ENCODE results near the gene NAP1L1.

DNA sequence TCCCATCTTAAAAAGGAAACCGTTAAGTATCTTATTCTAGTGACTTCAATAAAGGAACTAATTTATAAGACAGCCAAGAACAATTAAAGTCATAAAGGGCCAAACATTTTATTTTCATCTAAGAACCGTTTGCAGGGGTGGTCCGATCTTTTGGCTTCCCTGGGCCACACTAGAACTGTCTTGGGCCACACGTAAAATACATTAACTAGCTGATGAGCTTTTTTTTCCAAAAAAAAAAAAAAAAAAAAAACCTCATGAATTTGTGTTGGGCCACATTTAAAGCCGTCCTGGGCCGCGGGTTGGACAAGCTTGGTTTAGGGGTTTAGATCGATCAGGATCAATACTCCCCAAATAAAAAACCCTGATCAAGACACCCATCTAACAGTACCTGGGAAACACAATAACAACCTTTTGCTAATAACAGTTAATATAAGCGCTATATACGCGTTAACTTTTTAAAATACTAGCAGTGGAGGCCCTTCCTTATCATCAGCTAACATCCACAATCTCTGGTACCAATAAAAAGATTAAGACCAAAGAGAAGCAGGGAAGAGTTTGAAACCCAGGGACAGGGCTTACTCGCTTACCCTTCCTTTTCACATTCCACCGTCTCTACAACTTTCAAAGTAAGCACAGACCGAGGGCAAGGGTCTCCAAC is 1.1 kb downstream of the NAP1L1 start:
- TF ChIP-seq, protein P1, sequence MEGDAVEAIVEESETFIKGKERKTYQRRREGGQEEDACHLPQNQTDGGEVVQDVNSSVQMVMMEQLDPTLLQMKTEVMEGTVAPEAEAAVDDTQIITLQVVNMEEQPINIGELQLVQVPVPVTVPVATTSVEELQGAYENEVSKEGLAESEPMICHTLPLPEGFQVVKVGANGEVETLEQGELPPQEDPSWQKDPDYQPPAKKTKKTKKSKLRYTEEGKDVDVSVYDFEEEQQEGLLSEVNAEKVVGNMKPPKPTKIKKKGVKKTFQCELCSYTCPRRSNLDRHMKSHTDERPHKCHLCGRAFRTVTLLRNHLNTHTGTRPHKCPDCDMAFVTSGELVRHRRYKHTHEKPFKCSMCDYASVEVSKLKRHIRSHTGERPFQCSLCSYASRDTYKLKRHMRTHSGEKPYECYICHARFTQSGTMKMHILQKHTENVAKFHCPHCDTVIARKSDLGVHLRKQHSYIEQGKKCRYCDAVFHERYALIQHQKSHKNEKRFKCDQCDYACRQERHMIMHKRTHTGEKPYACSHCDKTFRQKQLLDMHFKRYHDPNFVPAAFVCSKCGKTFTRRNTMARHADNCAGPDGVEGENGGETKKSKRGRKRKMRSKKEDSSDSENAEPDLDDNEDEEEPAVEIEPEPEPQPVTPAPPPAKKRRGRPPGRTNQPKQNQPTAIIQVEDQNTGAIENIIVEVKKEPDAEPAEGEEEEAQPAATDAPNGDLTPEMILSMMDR (IDR thresholded peaks at IDR 0.05), result no peak
- TF ChIP-seq TCF7L2 (IDR thresholded peaks at IDR 0.05; ENCODE audit: low read depth, low read length) (no peak), POLR2AphosphoS5 (IDR thresholded peaks at IDR 0.05; ENCODE audit: low read depth, low read length) (peak; percentile 34)
- TF ChIP-seq, protein P2, sequence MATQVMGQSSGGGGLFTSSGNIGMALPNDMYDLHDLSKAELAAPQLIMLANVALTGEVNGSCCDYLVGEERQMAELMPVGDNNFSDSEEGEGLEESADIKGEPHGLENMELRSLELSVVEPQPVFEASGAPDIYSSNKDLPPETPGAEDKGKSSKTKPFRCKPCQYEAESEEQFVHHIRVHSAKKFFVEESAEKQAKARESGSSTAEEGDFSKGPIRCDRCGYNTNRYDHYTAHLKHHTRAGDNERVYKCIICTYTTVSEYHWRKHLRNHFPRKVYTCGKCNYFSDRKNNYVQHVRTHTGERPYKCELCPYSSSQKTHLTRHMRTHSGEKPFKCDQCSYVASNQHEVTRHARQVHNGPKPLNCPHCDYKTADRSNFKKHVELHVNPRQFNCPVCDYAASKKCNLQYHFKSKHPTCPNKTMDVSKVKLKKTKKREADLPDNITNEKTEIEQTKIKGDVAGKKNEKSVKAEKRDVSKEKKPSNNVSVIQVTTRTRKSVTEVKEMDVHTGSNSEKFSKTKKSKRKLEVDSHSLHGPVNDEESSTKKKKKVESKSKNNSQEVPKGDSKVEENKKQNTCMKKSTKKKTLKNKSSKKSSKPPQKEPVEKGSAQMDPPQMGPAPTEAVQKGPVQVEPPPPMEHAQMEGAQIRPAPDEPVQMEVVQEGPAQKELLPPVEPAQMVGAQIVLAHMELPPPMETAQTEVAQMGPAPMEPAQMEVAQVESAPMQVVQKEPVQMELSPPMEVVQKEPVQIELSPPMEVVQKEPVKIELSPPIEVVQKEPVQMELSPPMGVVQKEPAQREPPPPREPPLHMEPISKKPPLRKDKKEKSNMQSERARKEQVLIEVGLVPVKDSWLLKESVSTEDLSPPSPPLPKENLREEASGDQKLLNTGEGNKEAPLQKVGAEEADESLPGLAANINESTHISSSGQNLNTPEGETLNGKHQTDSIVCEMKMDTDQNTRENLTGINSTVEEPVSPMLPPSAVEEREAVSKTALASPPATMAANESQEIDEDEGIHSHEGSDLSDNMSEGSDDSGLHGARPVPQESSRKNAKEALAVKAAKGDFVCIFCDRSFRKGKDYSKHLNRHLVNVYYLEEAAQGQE (IDR thresholded peaks at IDR 0.05; ENCODE audit: insufficient read depth in 1 of 2, low read depth in 2 of 2, low read length in 1 of 2), result no peak

All from Panc1 (cell line).